Stimulated activated CD8-positive, alpha-beta memory T cell treated with anti-CD3 and anti-CD28 coated beads, Interleukin-2, amount 100 ng/mL, for 48 hours (primary cell): ENCODE results near the gene BCOR.

Experiments
- DNase-seq, 2 donors: peaks; one replicate each; pipeline ENCODE4 v3.0.0-alpha.2; 2020; ENCODE audit warnings: low read depth in 2 of 2

BCOR gene

GRCh38 chrX:40112996-40113395, 15.2 kb upstream of the BCOR start:
- no peak for DNase-seq

GRCh38 chrX:40111868-40112267, 14.1 kb upstream of the BCOR start:
- no peak for DNase-seq

GRCh38 chrX:40109288-40110008, 11.7 kb upstream of the BCOR start:
- no peak for DNase-seq

GRCh38 chrX:40108959-40109287, 11.2 kb upstream of the BCOR start:
- peak in 1 of 2 donors; percentile 45 for DNase-seq

GRCh38 chrX:40108162-40108958, 10.6 kb upstream of the BCOR start:
- DNase-seq: no peak

- no peak for DNase-seq
Measured at GRCh38 chrX:40107291-40108161, 9.8 kb upstream of the BCOR start.

GRCh38 chrX:40106676-40107290, 9.0 kb upstream of the BCOR start:
- DNase-seq: no peak

GRCh38 chrX:40105835-40106675, 8.3 kb upstream of the BCOR start:
- DNase-seq: no peak

GRCh38 chrX:40104985-40105834, 7.5 kb upstream of the BCOR start:
- DNase-seq: no peak

- DNase-seq: no peak
Measured at GRCh38 chrX:40104630-40104984, 6.8 kb upstream of the BCOR start.

- DNase-seq: no peak
Measured at GRCh38 chrX:40103565-40104323, 6.0 kb upstream of the BCOR start.

GRCh38 chrX:40102393-40103381, 4.9 kb upstream of the BCOR start:
- no peak for DNase-seq

GRCh38 chrX:40101430-40101802, 3.7 kb upstream of the BCOR start:
- DNase-seq: no peak

- no peak for DNase-seq
Measured at GRCh38 chrX:40100537-40101429, 3.0 kb upstream of the BCOR start.

- DNase-seq: no peak
Measured at GRCh38 chrX:40100141-40100536, 2.4 kb upstream of the BCOR start.

- DNase-seq: no peak
Measured at GRCh38 chrX:40099055-40099958, 1.5 kb upstream of the BCOR start.
